WTC11 (cell line): ENCODE data around the gene ZFP36L1. TPM values are rescaled to one million over a fixed set of nuclear protein-coding genes. Genes with fewer than 3 reads are reported as not detected.

Source experiments
- CDX4 ChIP-seq: fragments of 250-450 bp; sonication (Bioruptor Pico); IDR thresholded peaks from 2 replicates; pipeline ENCODE4 v1.9.0; 2021; ENCODE audit warnings: moderate library complexity, mild to moderate bottlenecking, inconsistent platforms, borderline replicate concordance
- CTCF ChIP-seq: fragments of 200-600 bp; IDR thresholded peaks from 2 replicates; pipeline ENCODE4 v1.8.0; 2022; ENCODE audit warnings: antibody characterized with exemption
- E2F1 ChIP-seq: sonication (generic); formaldehyde crosslinking; IDR thresholded peaks from 2 replicates; pipeline ENCODE4 v1.8.0; 2022; ENCODE audit warnings: mild to moderate bottlenecking, missing genetic modification reagents
- E2F4 ChIP-seq: sonication (generic); formaldehyde crosslinking; IDR thresholded peaks from 2 replicates; pipeline ENCODE4 v1.8.1; 2022; ENCODE audit warnings: low read depth, mild to moderate bottlenecking, moderate library complexity, missing genetic modification reagents, borderline replicate concordance
- GABPB1 ChIP-seq: sonication (generic); formaldehyde crosslinking; IDR thresholded peaks from 2 replicates; pipeline ENCODE4 v1.8.1; 2023; ENCODE audit warnings: mild to moderate bottlenecking, missing genetic modification reagents
- GRHL2 ChIP-seq: fragments of 250-450 bp; sonication (Bioruptor Pico); IDR thresholded peaks from 2 replicates; pipeline ENCODE4 v1.8.0; 2022; ENCODE audit warnings: mild to moderate bottlenecking, moderate library complexity; ENCODE audit not compliant: insufficient replicate concordance, severe bottlenecking
- IRF1 ChIP-seq: sonication (generic); formaldehyde crosslinking; IDR thresholded peaks from 2 replicates; pipeline ENCODE4 v1.8.0; 2023; ENCODE audit warnings: missing genetic modification reagents
- JAZF1 ChIP-seq: fragments of 250-450 bp; sonication (Bioruptor Pico); IDR thresholded peaks from 2 replicates; pipeline ENCODE4 v1.9.0; 2021; ENCODE audit warnings: moderate library complexity, mild to moderate bottlenecking, inconsistent platforms
- JUN ChIP-seq: sonication (generic); formaldehyde crosslinking; IDR thresholded peaks from 2 replicates; pipeline ENCODE4 v1.8.0; 2023; ENCODE audit warnings: mild to moderate bottlenecking, missing genetic modification reagents
- MXD4 ChIP-seq: fragments of 250-450 bp; sonication (Bioruptor Pico); IDR thresholded peaks from 2 replicates; pipeline ENCODE4 v1.8.0; 2021; ENCODE audit warnings: mild to moderate bottlenecking, moderate library complexity, borderline replicate concordance
- NFE2L1 ChIP-seq: sonication (generic); formaldehyde crosslinking; IDR thresholded peaks from 2 replicates; pipeline ENCODE4 v1.8.1; 2023; ENCODE audit warnings: missing genetic modification reagents
- ZBTB43 ChIP-seq: sonication (generic); formaldehyde crosslinking; IDR thresholded peaks from 2 replicates; pipeline ENCODE4 v1.8.1; 2023; ENCODE audit warnings: mild to moderate bottlenecking, missing genetic modification reagents
- ZNF671 ChIP-seq: fragments of 250-450 bp; sonication (Bioruptor Pico); IDR thresholded peaks from 2 replicates; pipeline ENCODE4 v1.8.0; 2021; ENCODE audit warnings: mild to moderate bottlenecking
- total RNA-seq: library from RNA; stranded (reverse); gene quantifications from 3 replicates; pipeline ENCODE4 v1.2.3, GENCODE V29; 2021
- TF ChIP-seq, protein P1 (sequence below): fragments of 250-450 bp; sonication (Bioruptor Pico); IDR thresholded peaks from 2 replicates; pipeline ENCODE4 v1.9.0; 2021; ENCODE audit warnings: mild to moderate bottlenecking, borderline replicate concordance
- TF ChIP-seq, protein P2 (sequence below): sonication (generic); formaldehyde crosslinking; IDR thresholded peaks from 2 replicates; pipeline ENCODE4 v1.8.0; 2023; ENCODE audit warnings: missing genetic modification reagents, mild to moderate bottlenecking, borderline replicate concordance
- TF ChIP-seq, protein P3 (sequence below): sonication (generic); formaldehyde crosslinking; conservative IDR thresholded peaks from 2 replicates; pipeline ENCODE4 v1.8.1; 2023; ENCODE audit warnings: mild to moderate bottlenecking, low read depth, missing genetic modification reagents, moderate library complexity
- TF ChIP-seq, protein P4 (sequence below): sonication (generic); formaldehyde crosslinking; conservative IDR thresholded peaks from 2 replicates; pipeline ENCODE4 v1.8.1; 2022; ENCODE audit warnings: mild to moderate bottlenecking, missing genetic modification reagents

The ZFP36L1 gene
- total RNA-seq, 1 experiment from 2014 or later = 132 TPM

GRCh38 chr14:68816183-68816942, 23.5 kb upstream of the ZFP36L1 start (continued):
- peak; percentile 63; the same call in 1 of the 2 replicates for TF ChIP-seq E2F4 (CRISPR knock-in tag)
- TF ChIP-seq ZNF671 (CRISPR knock-in tag) = no peak
- no peak for TF ChIP-seq GRHL2 (CRISPR knock-in tag)
- TF ChIP-seq, protein P1, sequence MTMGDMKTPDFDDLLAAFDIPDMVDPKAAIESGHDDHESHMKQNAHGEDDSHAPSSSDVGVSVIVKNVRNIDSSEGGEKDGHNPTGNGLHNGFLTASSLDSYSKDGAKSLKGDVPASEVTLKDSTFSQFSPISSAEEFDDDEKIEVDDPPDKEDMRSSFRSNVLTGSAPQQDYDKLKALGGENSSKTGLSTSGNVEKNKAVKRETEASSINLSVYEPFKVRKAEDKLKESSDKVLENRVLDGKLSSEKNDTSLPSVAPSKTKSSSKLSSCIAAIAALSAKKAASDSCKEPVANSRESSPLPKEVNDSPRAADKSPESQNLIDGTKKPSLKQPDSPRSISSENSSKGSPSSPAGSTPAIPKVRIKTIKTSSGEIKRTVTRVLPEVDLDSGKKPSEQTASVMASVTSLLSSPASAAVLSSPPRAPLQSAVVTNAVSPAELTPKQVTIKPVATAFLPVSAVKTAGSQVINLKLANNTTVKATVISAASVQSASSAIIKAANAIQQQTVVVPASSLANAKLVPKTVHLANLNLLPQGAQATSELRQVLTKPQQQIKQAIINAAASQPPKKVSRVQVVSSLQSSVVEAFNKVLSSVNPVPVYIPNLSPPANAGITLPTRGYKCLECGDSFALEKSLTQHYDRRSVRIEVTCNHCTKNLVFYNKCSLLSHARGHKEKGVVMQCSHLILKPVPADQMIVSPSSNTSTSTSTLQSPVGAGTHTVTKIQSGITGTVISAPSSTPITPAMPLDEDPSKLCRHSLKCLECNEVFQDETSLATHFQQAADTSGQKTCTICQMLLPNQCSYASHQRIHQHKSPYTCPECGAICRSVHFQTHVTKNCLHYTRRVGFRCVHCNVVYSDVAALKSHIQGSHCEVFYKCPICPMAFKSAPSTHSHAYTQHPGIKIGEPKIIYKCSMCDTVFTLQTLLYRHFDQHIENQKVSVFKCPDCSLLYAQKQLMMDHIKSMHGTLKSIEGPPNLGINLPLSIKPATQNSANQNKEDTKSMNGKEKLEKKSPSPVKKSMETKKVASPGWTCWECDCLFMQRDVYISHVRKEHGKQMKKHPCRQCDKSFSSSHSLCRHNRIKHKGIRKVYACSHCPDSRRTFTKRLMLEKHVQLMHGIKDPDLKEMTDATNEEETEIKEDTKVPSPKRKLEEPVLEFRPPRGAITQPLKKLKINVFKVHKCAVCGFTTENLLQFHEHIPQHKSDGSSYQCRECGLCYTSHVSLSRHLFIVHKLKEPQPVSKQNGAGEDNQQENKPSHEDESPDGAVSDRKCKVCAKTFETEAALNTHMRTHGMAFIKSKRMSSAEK (CRISPR knock-in tag) = peak; percentile 74; the same call in 1 of the 2 replicates
- TF ChIP-seq, protein P2, sequence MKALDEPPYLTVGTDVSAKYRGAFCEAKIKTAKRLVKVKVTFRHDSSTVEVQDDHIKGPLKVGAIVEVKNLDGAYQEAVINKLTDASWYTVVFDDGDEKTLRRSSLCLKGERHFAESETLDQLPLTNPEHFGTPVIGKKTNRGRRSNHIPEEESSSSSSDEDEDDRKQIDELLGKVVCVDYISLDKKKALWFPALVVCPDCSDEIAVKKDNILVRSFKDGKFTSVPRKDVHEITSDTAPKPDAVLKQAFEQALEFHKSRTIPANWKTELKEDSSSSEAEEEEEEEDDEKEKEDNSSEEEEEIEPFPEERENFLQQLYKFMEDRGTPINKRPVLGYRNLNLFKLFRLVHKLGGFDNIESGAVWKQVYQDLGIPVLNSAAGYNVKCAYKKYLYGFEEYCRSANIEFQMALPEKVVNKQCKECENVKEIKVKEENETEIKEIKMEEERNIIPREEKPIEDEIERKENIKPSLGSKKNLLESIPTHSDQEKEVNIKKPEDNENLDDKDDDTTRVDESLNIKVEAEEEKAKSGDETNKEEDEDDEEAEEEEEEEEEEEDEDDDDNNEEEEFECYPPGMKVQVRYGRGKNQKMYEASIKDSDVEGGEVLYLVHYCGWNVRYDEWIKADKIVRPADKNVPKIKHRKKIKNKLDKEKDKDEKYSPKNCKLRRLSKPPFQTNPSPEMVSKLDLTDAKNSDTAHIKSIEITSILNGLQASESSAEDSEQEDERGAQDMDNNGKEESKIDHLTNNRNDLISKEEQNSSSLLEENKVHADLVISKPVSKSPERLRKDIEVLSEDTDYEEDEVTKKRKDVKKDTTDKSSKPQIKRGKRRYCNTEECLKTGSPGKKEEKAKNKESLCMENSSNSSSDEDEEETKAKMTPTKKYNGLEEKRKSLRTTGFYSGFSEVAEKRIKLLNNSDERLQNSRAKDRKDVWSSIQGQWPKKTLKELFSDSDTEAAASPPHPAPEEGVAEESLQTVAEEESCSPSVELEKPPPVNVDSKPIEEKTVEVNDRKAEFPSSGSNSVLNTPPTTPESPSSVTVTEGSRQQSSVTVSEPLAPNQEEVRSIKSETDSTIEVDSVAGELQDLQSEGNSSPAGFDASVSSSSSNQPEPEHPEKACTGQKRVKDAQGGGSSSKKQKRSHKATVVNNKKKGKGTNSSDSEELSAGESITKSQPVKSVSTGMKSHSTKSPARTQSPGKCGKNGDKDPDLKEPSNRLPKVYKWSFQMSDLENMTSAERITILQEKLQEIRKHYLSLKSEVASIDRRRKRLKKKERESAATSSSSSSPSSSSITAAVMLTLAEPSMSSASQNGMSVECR (CRISPR knock-in tag) = peak; percentile 75
- TF ChIP-seq MXD4 (CRISPR knock-in tag) = no peak
- no peak; the same call in none of the 2 replicates for TF ChIP-seq IRF1 (CRISPR knock-in tag)
- TF ChIP-seq CTCF = peak; percentile 88
- TF ChIP-seq, protein P3, sequence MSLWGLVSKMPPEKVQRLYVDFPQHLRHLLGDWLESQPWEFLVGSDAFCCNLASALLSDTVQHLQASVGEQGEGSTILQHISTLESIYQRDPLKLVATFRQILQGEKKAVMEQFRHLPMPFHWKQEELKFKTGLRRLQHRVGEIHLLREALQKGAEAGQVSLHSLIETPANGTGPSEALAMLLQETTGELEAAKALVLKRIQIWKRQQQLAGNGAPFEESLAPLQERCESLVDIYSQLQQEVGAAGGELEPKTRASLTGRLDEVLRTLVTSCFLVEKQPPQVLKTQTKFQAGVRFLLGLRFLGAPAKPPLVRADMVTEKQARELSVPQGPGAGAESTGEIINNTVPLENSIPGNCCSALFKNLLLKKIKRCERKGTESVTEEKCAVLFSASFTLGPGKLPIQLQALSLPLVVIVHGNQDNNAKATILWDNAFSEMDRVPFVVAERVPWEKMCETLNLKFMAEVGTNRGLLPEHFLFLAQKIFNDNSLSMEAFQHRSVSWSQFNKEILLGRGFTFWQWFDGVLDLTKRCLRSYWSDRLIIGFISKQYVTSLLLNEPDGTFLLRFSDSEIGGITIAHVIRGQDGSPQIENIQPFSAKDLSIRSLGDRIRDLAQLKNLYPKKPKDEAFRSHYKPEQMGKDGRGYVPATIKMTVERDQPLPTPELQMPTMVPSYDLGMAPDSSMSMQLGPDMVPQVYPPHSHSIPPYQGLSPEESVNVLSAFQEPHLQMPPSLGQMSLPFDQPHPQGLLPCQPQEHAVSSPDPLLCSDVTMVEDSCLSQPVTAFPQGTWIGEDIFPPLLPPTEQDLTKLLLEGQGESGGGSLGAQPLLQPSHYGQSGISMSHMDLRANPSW (CRISPR knock-in tag) = 0 out of 2 replicates have a peak, but pooled peaks have one; percentile 49
- no peak; the same call in 1 of the 2 replicates for TF ChIP-seq JUN (CRISPR knock-in tag)
- no peak; the same call in 1 of the 2 replicates for TF ChIP-seq ZBTB43 (CRISPR knock-in tag)
- no peak; the same call in 1 of the 2 replicates for TF ChIP-seq GABPB1 (CRISPR knock-in tag)
- no peak for TF ChIP-seq NFE2L1
- TF ChIP-seq JAZF1 (CRISPR knock-in tag) = no peak
- TF ChIP-seq E2F1 (CRISPR knock-in tag) = peak; percentile 80; the same call in 1 of the 2 replicates
- TF ChIP-seq, protein P4, sequence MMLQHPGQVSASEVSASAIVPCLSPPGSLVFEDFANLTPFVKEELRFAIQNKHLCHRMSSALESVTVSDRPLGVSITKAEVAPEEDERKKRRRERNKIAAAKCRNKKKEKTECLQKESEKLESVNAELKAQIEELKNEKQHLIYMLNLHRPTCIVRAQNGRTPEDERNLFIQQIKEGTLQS = no peak
- TF ChIP-seq CDX4 (CRISPR knock-in tag) = no peak
